ENCODE measurements around the gene TXLNA. TPM values are rescaled to one million over a fixed set of nuclear protein-coding genes. Genes with fewer than 3 reads are reported as not detected.

The TXLNA gene
- total RNA-seq, 1 donor from 2014 or later, result 54.0 TPM

GRCh38 chr1:32197074-32197473 lies 17.6 kb downstream of the TXLNA start:
- peak; percentile 32 for FAIRE-seq
- no peak overlapping the region for H3K4me3 ChIP-seq (ENCODE audit: low read depth, low read length)
- DNase-seq (ENCODE audit: low read depth), result no peak
- TF ChIP-seq CTCF (IDR thresholded peaks at IDR 0.05; ENCODE audit: insufficient read depth, low read length, severe bottlenecking), result no peak
- H3K27me3 ChIP-seq (ENCODE audit: control insufficient read depth, insufficient read depth, low read length), result no peaks in the 10 kb centered on the region
- peaks cover 30% of the 10 kb centered on the region for H3K36me3 ChIP-seq (ENCODE audit: control insufficient read depth, insufficient read depth, low read length)

DNA sequence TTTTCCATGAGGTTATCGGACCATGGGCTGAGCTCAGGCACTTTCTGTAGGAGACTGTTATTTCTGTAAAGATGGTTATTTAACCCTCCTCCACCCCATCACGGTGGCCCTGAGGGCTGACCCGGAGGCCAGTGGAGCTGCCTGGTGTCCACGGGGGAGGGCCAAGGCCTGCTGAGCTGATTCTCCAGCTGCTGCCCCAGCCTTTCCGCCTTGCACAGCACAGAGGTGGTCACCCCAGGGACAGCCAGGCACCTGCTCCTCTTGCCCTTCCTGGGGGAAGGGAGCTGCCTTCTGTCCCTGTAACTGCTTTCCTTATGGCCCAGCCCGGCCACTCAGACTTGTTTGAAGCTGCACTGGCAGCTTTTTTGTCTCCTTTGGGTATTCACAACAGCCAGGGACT lies 18.4 kb downstream of the TXLNA start:
- no peak for TF ChIP-seq CTCF (IDR thresholded peaks at IDR 0.05; ENCODE audit: insufficient read depth, low read length, severe bottlenecking)
- no peaks in the 10 kb centered on the region for H3K27me3 ChIP-seq (ENCODE audit: control insufficient read depth, insufficient read depth, low read length)
- no peak overlapping the region for H3K4me3 ChIP-seq (ENCODE audit: low read depth, low read length)
- H3K36me3 ChIP-seq (ENCODE audit: control insufficient read depth, insufficient read depth, low read length), result peaks cover 25% of the 10 kb centered on the region
- DNase-seq (ENCODE audit: low read depth), result no peak
- no peak for FAIRE-seq

DNA sequence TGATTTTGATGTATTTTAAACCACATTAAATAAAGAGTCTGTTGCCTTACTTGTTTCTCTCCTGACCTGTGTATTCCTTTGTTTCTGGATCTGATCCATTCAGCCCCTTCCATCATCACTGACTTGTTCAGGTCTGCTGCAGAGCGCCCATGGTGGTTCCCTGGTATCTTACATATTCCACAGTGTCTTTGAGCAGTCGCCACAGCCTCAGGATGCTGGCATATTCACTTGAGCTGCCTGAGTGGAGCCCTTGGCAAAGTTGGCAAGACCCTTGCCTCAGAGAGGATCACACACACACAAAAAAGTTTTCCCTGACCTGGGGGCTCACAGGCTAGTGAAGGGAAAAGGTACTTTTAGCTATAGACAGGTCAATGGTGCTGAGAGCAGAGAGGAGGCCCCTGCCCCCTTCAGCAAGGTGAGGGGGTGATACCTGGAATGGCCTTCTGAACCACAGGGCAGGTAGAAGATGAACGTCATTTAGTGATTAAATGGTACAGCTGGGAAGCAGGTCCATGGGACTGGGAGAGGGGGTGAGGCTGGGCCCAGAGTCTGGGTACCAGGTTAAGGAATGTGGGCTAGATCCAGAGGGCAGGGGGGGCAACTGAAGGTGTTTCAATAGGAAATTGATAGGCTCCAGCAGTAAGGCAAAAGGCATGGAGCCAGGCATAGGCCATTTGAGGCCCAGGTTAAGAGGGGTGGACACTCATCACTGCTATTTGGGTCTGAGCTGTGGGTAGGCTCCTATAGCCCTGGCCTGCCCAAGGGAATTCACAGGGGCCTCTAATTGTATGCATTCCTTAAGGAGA lies 19.0 kb downstream of the TXLNA start:
- no peak for DNase-seq (ENCODE audit: low read depth)
- no peak overlapping the region for H3K4me3 ChIP-seq (ENCODE audit: low read depth, low read length)
- no peak for FAIRE-seq
- peaks cover 25% of the 10 kb centered on the region for H3K36me3 ChIP-seq (ENCODE audit: control insufficient read depth, insufficient read depth, low read length)
- TF ChIP-seq CTCF (IDR thresholded peaks at IDR 0.05; ENCODE audit: insufficient read depth, low read length, severe bottlenecking), result no peak
- H3K27me3 ChIP-seq (ENCODE audit: control insufficient read depth, insufficient read depth, low read length), result no peaks in the 10 kb centered on the region

DNA sequence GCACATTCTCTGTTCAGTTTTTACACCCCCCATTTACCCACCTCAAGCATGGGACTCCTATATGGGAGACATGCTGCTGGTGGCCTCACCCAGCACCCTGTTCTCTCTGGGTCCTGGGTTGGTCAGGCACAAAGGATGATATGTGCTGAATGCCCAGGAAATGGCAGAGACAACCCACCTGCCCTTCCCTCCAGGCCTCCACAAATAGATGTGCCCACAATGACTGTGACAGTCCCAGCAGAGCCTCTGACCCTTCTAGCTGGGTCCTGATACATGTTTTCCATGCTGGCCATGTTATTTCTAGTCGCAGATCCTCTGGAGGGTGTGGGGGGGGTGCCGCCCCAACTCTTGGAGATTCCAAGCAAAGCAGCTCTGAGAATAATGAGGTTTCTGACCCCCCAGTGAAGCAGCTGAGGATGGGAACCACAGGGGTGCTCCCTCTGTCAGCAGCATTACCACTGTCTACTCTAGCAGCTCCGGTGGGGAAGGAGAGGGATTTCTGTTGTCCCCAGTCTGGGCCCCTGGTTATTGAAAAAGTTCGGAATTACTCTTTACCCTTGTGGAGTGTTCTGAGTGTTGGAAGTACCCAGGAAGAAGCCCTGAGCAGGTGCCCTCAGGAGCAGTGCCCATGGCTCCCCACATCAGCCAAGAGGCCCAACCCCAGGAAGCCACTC lies 19.7 kb downstream of the TXLNA start:
- TF ChIP-seq CTCF (IDR thresholded peaks at IDR 0.05; ENCODE audit: insufficient read depth, low read length, severe bottlenecking), result no peak
- FAIRE-seq, result no peak
- H3K4me3 ChIP-seq (ENCODE audit: low read depth, low read length), result no peak overlapping the region
- no peaks in the 10 kb centered on the region for H3K27me3 ChIP-seq (ENCODE audit: control insufficient read depth, insufficient read depth, low read length)
- DNase-seq (ENCODE audit: low read depth), result no peak
- H3K36me3 ChIP-seq (ENCODE audit: control insufficient read depth, insufficient read depth, low read length), result peaks cover 20% of the 10 kb centered on the region

GRCh38 chr1:32199717-32200072 lies 20.2 kb downstream of the TXLNA start:
- DNase-seq (ENCODE audit: low read depth) (no peak), FAIRE-seq (no peak)
- Histone ChIP-seq H3K4me3 (ENCODE audit: low read depth, low read length) (no peak overlapping the region), H3K27me3 (ENCODE audit: control insufficient read depth, insufficient read depth, low read length) (no peaks in the 10 kb centered on the region), H3K36me3 (ENCODE audit: control insufficient read depth, insufficient read depth, low read length) (peaks cover 15% of the 10 kb centered on the region)
- TF ChIP-seq CTCF (IDR thresholded peaks at IDR 0.05; ENCODE audit: insufficient read depth, low read length, severe bottlenecking), result no peak
